Epithelial cell of prostate (primary cell): ENCODE data around the gene GRID2IP.

Experiments used
- DNase-seq: peaks from one replicate; pipeline ENCODE4 v3.0.0-alpha.2; 2011; ENCODE audit warnings: low read depth, low spot score
- H3K27ac ChIP-seq: fragments of 450-650 bp; 2 replicates; pipeline ENCODE4 v1.5.1; 2017; ENCODE audit warnings: mild to moderate bottlenecking

Gene GRID2IP

GRCh38 chr7:6563936-6564770 is 12.9 kb upstream of the GRID2IP start:
- no peak overlapping the region for H3K27ac ChIP-seq
- DNase-seq: no peak

GRCh38 chr7:6562106-6562505 is 10.8 kb upstream of the GRID2IP start:
- DNase-seq: no peak
- H3K27ac ChIP-seq: no peak overlapping the region

- no peak for DNase-seq
- H3K27ac ChIP-seq: no peak overlapping the region
Measured at GRCh38 chr7:6559896-6560295, 8.6 kb upstream of the GRID2IP start.

- no peak overlapping the region for H3K27ac ChIP-seq
- DNase-seq: no peak
Measured at GRCh38 chr7:6558837-6559236, 7.6 kb upstream of the GRID2IP start.

GRCh38 chr7:6556196-6556595 is 4.9 kb upstream of the GRID2IP start:
- DNase-seq: no peak

GRCh38 chr7:6554848-6555247 is 3.6 kb upstream of the GRID2IP start:
- H3K27ac ChIP-seq: no peak overlapping the region
- DNase-seq: no peak

More at GRCh38 chr7:6556196-6556595, 4.9 kb upstream of the GRID2IP start:
- H3K27ac ChIP-seq: no peak overlapping the region

- no peak overlapping the region for H3K27ac ChIP-seq
- no peak for DNase-seq
Measured at GRCh38 chr7:6553448-6554044, 2.3 kb upstream of the GRID2IP start.

GRCh38 chr7:6547400-6547799 is 3.9 kb downstream of the GRID2IP start:
- H3K27ac ChIP-seq: no peak overlapping the region
- no peak for DNase-seq

- no peak for DNase-seq
- H3K27ac ChIP-seq: no peak overlapping the region
Measured at GRCh38 chr7:6546498-6547251, 4.6 kb downstream of the GRID2IP start.

GRCh38 chr7:6545398-6546126 is 5.7 kb downstream of the GRID2IP start:
- H3K27ac ChIP-seq: no peak overlapping the region
- no peak for DNase-seq

GRCh38 chr7:6542368-6542767 is 8.9 kb downstream of the GRID2IP start:
- no peak for DNase-seq
- no peak overlapping the region for H3K27ac ChIP-seq

- H3K27ac ChIP-seq: no peak overlapping the region
- DNase-seq: no peak
Measured at GRCh38 chr7:6536262-6537260, 14.7 kb downstream of the GRID2IP start.

- no peak for DNase-seq
- no peak overlapping the region for H3K27ac ChIP-seq
Measured at GRCh38 chr7:6533893-6534495, 17.3 kb downstream of the GRID2IP start.

GRCh38 chr7:6532516-6532915 is 18.7 kb downstream of the GRID2IP start:
- DNase-seq: no peak
- no peak overlapping the region for H3K27ac ChIP-seq

GRCh38 chr7:6531492-6532279 is 19.6 kb downstream of the GRID2IP start:
- H3K27ac ChIP-seq: no peak overlapping the region
- DNase-seq: no peak

- no peak overlapping the region for H3K27ac ChIP-seq
- no peak for DNase-seq
Measured at GRCh38 chr7:6530626-6531491, 20.4 kb downstream of the GRID2IP start.

GRCh38 chr7:6529643-6530042 is 21.6 kb downstream of the GRID2IP start:
- H3K27ac ChIP-seq: no peak overlapping the region
- no peak for DNase-seq
